ENCODE measurements around the gene CRYZ. TPM values are rescaled to one million over a fixed set of nuclear protein-coding genes. Genes with fewer than 3 reads are reported as not detected.

The CRYZ gene
- not detected in 2 replicates for total RNA-seq (ENCODE audit: low replicate concordance)

DNA sequence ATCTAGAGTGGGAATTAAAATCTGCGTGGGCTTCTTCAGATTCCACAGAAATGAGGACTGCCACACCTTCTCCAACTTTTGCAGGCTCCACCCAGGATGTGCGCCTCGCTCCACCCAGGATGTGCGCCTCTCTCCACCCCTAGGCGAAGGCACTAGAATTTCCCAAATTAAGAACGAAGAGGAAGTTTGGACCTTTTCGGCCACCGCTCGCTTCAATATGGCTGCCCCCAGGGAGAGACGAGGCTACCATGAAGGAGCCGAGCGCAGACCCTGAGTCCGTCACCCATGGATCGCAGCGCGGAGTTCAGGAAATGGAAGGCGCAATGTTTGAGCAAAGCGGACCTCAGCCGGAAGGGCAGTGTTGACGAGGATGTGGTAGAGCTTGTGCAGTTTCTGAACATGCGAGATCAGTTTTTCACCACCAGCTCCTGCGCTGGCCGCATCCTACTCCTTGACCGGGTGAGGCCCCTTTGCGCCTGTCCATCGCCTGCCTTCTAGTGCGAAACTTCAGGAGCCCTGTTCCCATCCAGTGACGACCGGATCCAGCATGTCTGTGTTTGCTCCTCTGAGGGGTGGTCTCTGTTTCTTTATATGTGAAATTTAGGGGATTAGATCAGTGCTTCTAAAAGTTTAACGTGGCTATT is at the start of gene CRYZ, which contains the start of gene TYW3:
CRYZ (minus strand) TSS at position 91 of the 644 bp plus-strand sequence. CDS start 8,229 bp downstream, outside the sequence.
TYW3 (plus strand) TSS at position 193 of the 644 bp plus-strand sequence; CDS start at position 286, 93 bp downstream.
- H3K9me3 Mint-ChIP-seq: peaks cover 4% of the 10 kb centered on the region
- no peak for TF ChIP-seq EZH2phosphoT487 (IDR thresholded peaks at IDR 0.05)
- TF ChIP-seq, protein P1, sequence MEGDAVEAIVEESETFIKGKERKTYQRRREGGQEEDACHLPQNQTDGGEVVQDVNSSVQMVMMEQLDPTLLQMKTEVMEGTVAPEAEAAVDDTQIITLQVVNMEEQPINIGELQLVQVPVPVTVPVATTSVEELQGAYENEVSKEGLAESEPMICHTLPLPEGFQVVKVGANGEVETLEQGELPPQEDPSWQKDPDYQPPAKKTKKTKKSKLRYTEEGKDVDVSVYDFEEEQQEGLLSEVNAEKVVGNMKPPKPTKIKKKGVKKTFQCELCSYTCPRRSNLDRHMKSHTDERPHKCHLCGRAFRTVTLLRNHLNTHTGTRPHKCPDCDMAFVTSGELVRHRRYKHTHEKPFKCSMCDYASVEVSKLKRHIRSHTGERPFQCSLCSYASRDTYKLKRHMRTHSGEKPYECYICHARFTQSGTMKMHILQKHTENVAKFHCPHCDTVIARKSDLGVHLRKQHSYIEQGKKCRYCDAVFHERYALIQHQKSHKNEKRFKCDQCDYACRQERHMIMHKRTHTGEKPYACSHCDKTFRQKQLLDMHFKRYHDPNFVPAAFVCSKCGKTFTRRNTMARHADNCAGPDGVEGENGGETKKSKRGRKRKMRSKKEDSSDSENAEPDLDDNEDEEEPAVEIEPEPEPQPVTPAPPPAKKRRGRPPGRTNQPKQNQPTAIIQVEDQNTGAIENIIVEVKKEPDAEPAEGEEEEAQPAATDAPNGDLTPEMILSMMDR (IDR thresholded peaks at IDR 0.05): no peak
- no peak for TF ChIP-seq EZH2 (IDR thresholded peaks at IDR 0.05)
- Histone ChIP-seq H3K4me2 (no peak within 1 kb of the TSS), H3K27ac (no peak within 1 kb of the TSS), H3K79me2 (ENCODE audit: low read depth) (no peaks in the 10 kb centered on the region), H3K27me3 (no peaks in the 10 kb centered on the region), H3K4me1 (no peaks in the 10 kb centered on the region), H3K36me3 (no peaks in the 10 kb centered on the region), H4K20me1 (ENCODE audit: low read depth) (no peaks in the 10 kb centered on the region), H3K9ac (no peak within 1 kb of the TSS), H3K4me3 (no peak within 1 kb of the TSS), H3F3A (ENCODE audit: low read depth) (no peaks in the 10 kb centered on the region), H3K9me3 (ENCODE audit: low read depth) (no peaks in the 10 kb centered on the region), H2AFZ (replicated peaks) (no peak within 1 kb of the TSS)
- H3K36me3 Mint-ChIP-seq: peaks cover 9% of the 10 kb centered on the region
- DNase-seq (ENCODE audit: low spot score): no peak
- peaks cover 7% of the 10 kb centered on the region for H3K4me1 Mint-ChIP-seq
- H3K27ac Mint-ChIP-seq: peak within 1 kb of the TSS; percentile 86
- H3K27me3 Mint-ChIP-seq (ENCODE audit: insufficient read depth, low read depth): peaks cover 3% of the 10 kb centered on the region
- peak within 1 kb of the TSS; percentile 95 for H3K4me3 Mint-ChIP-seq

- no peak overlapping the region for H3K4me2 ChIP-seq
- peak overlapping the region; percentile 40 for H2AFZ ChIP-seq (replicated peaks)
- no peak overlapping the region for H3K27ac Mint-ChIP-seq
- no peaks in the 10 kb centered on the region for H3K36me3 ChIP-seq
- H3K27me3 ChIP-seq: no peaks in the 10 kb centered on the region
- H3K4me1 Mint-ChIP-seq: peaks cover 6% of the 10 kb centered on the region
- H3K9me3 ChIP-seq (ENCODE audit: low read depth): no peaks in the 10 kb centered on the region
- H3K9me3 Mint-ChIP-seq: no peaks in the 10 kb centered on the region
- DNase-seq (ENCODE audit: low spot score): peak; percentile 4
- H3K27ac ChIP-seq: no peak overlapping the region
- H3K79me2 ChIP-seq (ENCODE audit: low read depth): no peaks in the 10 kb centered on the region
- no peaks in the 10 kb centered on the region for H3K27me3 Mint-ChIP-seq (ENCODE audit: insufficient read depth, low read depth)
- H3K4me3 ChIP-seq: no peak overlapping the region
- TF ChIP-seq EZH2 (IDR thresholded peaks at IDR 0.05): no peak
- TF ChIP-seq, protein P1 (IDR thresholded peaks at IDR 0.05): no peak
- H3K9ac ChIP-seq: no peak overlapping the region
- no peaks in the 10 kb centered on the region for H3F3A ChIP-seq (ENCODE audit: low read depth)
- no peak overlapping the region for H3K4me3 Mint-ChIP-seq
- no peaks in the 10 kb centered on the region for H4K20me1 ChIP-seq (ENCODE audit: low read depth)
- H3K4me1 ChIP-seq: peaks cover 5% of the 10 kb centered on the region
- H3K36me3 Mint-ChIP-seq: no peaks in the 10 kb centered on the region
These were observed 47.7 kb upstream of the CRYZ start for GRCh38 chr1:74780594-74780993.

DNA sequence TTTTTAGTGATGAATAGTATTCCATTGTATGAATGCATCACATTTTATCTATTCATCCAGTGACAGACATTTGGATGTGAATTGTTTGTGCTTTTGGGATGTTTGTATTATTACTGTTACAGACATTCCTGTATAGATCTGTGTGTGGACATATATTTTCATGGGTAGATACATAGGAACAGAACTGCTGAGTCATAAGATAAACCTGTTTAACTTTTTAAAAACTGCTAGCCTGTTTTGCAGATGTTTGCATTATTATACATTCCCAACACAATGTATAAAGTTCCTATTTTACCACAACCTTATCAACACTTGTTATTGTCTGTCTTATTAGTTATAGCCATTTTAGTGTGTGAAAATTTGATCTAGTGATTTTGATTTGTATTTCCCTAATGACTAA is 46.9 kb upstream of the CRYZ start:
- Histone ChIP-seq H4K20me1 (ENCODE audit: low read depth) (no peaks in the 10 kb centered on the region), H3K4me2 (no peak overlapping the region), H3F3A (ENCODE audit: low read depth) (no peaks in the 10 kb centered on the region), H3K36me3 (no peaks in the 10 kb centered on the region), H2AFZ (replicated peaks) (no peak overlapping the region), H3K9me3 (ENCODE audit: low read depth) (no peaks in the 10 kb centered on the region), H3K4me3 (no peak overlapping the region), H3K9ac (no peak overlapping the region), H3K79me2 (ENCODE audit: low read depth) (no peaks in the 10 kb centered on the region), H3K4me1 (peaks cover 5% of the 10 kb centered on the region), H3K27ac (no peak overlapping the region), H3K27me3 (no peaks in the 10 kb centered on the region)
- peaks cover 6% of the 10 kb centered on the region for H3K4me1 Mint-ChIP-seq
- no peak overlapping the region for H3K4me3 Mint-ChIP-seq
- H3K36me3 Mint-ChIP-seq: no peaks in the 10 kb centered on the region
- no peak overlapping the region for H3K27ac Mint-ChIP-seq
- TF ChIP-seq EZH2 (IDR thresholded peaks at IDR 0.05) (no peak), EZH2phosphoT487 (IDR thresholded peaks at IDR 0.05) (no peak)
- TF ChIP-seq, protein P1 (IDR thresholded peaks at IDR 0.05): no peak
- no peaks in the 10 kb centered on the region for H3K27me3 Mint-ChIP-seq (ENCODE audit: insufficient read depth, low read depth)
- DNase-seq (ENCODE audit: low spot score): no peak
- no peaks in the 10 kb centered on the region for H3K9me3 Mint-ChIP-seq

Data from neural progenitor cell (in vitro differentiated cells).